HFF-Myc (cell line): ENCODE measurements around the gene LCE3B.
"Not testable (repeated sequence)": the region's sequence is repeated elsewhere in the genome, so short reads cannot be mapped to it uniquely, and the experiment has no call there.

Experiments used
- DNase-seq: peaks from one replicate; pipeline ENCODE4 v3.0.0-alpha.2; 2011; ENCODE audit warnings: low read depth; ENCODE audit errors: extremely low read depth
- H3K4me3 ChIP-seq: replicated peaks from 2 replicates; pipeline ENCODE4 v1.5.1; 2011; ENCODE audit warnings: low read depth, mild to moderate bottlenecking, control low read depth, low read length
- TF ChIP-seq, protein P1 (sequence below): IDR thresholded peaks from 2 replicates; pipeline ENCODE4 v1.5.1; 2012; ENCODE audit warnings: mild to moderate bottlenecking, low read depth, low read length, control low read depth; ENCODE audit errors: missing control alignments

Gene LCE3B, protein sequence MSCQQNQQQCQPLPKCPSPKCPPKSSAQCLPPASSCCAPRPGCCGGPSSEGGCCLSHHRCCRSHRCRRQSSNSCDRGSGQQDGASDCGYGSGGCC

DNA sequence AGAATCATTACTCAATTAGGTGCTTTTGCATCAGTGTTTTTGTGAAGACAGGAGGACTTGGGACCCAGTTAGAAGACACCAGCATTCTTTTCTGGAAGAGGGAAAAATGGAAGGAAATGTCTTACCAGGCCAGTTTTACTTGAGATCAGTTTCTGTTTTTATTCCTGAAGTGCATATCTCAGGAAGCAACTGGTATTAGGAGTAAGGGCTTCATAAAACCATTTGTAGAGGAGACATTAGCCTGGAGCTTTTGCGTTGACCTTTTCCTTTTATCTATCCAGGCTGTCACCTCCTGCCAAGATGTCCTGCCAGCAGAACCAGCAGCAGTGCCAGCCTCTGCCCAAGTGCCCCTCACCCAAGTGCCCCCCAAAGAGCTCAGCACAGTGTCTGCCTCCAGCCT, at the start of gene LCE3B:
LCE3B (plus strand) TSS at position 301 of the 400 bp plus-strand sequence; CDS start at position 301, 0 bp downstream.
- TF ChIP-seq, protein P1, sequence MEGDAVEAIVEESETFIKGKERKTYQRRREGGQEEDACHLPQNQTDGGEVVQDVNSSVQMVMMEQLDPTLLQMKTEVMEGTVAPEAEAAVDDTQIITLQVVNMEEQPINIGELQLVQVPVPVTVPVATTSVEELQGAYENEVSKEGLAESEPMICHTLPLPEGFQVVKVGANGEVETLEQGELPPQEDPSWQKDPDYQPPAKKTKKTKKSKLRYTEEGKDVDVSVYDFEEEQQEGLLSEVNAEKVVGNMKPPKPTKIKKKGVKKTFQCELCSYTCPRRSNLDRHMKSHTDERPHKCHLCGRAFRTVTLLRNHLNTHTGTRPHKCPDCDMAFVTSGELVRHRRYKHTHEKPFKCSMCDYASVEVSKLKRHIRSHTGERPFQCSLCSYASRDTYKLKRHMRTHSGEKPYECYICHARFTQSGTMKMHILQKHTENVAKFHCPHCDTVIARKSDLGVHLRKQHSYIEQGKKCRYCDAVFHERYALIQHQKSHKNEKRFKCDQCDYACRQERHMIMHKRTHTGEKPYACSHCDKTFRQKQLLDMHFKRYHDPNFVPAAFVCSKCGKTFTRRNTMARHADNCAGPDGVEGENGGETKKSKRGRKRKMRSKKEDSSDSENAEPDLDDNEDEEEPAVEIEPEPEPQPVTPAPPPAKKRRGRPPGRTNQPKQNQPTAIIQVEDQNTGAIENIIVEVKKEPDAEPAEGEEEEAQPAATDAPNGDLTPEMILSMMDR, result no peak
- no peak for DNase-seq
- H3K4me3 ChIP-seq, result no peak within 1 kb of the TSS

DNA sequence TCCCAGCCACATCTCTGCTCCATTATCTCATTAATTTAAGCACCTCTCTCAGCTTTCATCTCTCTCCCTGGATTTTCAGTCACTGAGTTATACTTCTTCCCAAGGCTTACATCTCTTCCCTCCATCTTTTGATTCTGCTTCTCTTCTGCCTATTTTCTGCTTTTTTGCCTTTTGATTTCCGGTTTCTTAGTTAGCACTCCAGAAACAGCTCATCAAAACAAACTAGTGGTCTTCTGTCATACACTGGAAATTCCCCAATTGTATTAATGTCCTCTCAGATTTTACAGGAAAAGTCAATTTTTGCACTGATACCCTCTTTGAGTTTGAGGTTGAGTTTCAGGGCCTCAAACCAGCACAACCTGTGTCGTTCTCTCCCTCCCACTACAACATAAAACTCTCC, 48.5 kb upstream of the LCE3B start:
- DNase-seq, result no peak
- H3K4me3 ChIP-seq, result no peak overlapping the region
- TF ChIP-seq, protein P1, result no peak

DNA sequence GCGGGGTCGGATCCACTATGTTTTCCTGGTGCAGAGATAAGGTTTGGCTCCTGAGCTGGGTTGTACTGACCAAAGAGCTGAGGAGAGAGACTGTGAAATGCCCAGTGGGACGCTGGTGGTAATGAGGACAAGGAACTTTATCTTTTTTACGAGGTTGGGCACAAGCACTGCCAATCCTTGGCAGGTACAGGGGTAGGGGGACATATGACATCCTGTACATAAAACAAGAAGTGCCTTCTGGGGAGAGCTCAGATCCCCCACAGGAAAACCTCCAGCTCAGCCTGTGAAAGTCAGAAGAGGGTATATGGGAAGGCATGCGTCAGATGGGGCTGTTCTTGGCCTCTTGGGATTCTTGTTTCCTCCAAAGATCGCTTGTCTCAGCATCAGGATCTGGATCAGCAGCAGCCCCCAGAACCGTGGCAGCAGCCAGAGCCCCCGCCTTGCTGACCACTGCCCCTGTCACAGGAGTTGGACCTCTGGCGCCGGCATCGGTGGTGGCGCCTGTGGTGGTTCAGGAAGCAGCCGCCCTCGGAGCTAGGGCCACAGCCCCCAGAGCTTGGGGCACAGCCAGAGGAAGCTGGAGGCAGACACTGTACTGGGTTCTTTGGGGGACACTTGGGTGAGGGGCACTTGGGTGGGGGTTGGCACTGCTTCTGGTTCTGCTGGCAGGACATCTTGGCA, 47.9 kb upstream of the LCE3B start:
- H3K4me3 ChIP-seq, result no peak overlapping the region
- TF ChIP-seq, protein P1, result no peak
- no peak for DNase-seq

DNA sequence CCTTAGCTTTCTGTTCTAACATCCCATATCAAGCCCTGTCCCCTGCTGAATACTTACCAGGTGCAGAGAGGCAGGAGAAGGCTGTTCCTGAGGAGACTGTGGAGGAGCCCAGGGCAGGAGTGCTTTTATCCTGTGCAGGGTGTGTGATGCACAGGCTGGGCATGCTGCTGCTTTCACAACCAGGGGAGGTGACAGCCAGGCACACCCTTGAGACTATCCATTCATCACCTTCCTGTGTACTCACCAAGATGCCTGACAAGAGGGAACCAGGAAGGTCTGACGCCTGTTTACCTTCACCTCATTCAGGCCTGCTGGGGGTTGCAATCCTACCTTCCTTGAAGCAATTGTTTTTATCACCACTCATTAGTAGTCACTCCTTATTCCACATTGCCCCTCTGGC, 46.9 kb upstream of the LCE3B start, which contains the start of gene LCE3E:
LCE3E (minus strand) TSS at position 100 of the 400 bp plus-strand sequence. CDS start 572 bp downstream, outside the sequence.
- DNase-seq, result no peak
- H3K4me3 ChIP-seq, result no peak within 1 kb of the TSS
- TF ChIP-seq, protein P1, result no peak

DNA sequence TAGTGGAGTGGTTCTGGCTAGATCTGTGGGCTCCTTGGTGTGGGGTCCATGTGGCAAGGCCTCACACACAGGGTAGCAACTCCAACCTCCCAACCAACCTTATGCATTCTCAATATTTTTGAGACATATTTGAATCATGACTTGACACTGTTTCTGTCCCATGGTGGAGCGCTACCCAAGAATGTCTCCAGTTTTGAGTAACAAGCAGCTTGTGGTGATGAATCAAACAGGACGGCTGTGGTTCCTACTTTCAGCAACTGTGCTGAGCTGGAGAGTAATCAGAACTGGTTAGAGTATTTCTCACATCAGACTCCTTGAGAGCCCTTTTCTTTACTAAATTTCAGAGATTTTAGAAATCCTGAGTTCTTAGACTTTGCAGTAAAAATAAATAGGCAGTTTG, 36.4 kb upstream of the LCE3B start:
- H3K4me3 ChIP-seq, result no peak overlapping the region
- DNase-seq, result no peak
- TF ChIP-seq, protein P1, result no peak

DNA sequence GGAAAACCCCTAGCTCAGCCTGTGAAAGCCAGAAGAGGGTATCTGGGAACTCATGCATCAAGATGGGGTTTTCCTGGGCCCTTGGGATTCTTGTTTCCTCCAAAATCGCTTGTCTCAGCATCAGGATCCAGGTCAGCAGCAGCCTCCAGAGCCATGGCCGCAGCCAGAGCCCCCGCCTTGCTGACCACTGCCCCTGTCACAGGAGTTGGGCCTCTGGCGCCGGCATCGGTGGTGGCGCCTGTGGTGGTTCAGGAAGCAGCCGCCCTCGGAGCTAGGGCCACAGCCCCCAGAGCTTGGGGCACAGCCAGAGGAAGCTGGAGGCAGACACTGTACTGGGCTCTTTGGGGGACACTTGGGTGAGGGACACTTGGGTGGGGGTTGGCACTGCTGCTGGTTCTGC, 34.1 kb upstream of the LCE3B start:
- H3K4me3 ChIP-seq, DNase-seq: not testable (repeated sequence)

DNA sequence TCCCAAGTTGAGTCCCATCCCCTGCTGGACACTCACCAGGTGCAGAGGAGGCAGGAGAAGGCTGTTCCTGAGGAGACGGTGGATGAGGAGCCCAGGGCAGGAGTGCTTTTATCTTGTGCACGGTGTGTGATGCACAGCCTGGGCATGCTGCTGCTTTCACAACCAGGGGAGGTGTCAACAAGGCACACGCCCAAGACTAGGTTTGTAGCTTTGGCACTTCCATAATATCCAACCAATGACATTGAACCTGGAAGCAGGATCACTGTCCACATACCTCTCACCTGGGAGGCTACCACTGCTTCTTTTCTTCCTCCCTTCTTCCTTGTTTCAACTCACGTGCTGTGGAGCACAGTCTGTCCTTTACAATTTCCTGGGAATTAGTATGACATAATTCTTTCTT, 33.2 kb upstream of the LCE3B start, which contains the start of gene LCE3D:
LCE3D (minus strand) TSS at position 84 of the 400 bp plus-strand sequence. CDS start 580 bp downstream, outside the sequence.
- H3K4me3 ChIP-seq, result no peak within 1 kb of the TSS
- no peak for DNase-seq
- TF ChIP-seq, protein P1, result no peak
